Gastrocnemius medialis (tissue), 4 donors: ENCODE results near the gene F13A1. TPM values are rescaled to one million over a fixed set of nuclear protein-coding genes. Genes with fewer than 3 reads are reported as not detected.

ENCODE experiments used
- ATAC-seq, 2 donors: fragments of 150-250 bp; one replicate each; pipeline ENCODE4 v1.9.1; 2016
- DNase-seq, 2 donors: peaks; one replicate each; pipeline ENCODE4 v3.0.0-alpha.2; 2019
- H3K27ac ChIP-seq, 4 donors: fragments of 200-600 bp; sonication (generic); 1 replicate in 1 of 4; 2 replicates in 3 of 4; pipeline ENCODE4 v1.5.1; 2016 to 2018; ENCODE audit warnings: mild to moderate bottlenecking in 2 of 4, moderate library complexity in 1 of 4
- H3K27me3 ChIP-seq, 3 donors: fragments of 200-600 bp; sonication (generic) in 2 of 3; 1 replicate in 1 of 3; 2 replicates in 2 of 3; pipeline versions ENCODE4 v1.5.1 to v1.6.0; 2016 to 2019; ENCODE audit warnings: mild to moderate bottlenecking in 1 of 3, moderate library complexity in 1 of 3
- H3K36me3 ChIP-seq, 2 donors: fragments of 200-600 bp; sonication (generic) in 1 of 2; one replicate each; pipeline ENCODE4 v1.5.1; 2017 to 2018
- H3K4me1 ChIP-seq, 2 donors: fragments of 200-600 bp; sonication (generic) in 1 of 2; one replicate each; pipeline ENCODE4 v1.5.1; 2016 to 2017; ENCODE audit warnings: mild to moderate bottlenecking in 2 of 2
- H3K4me3 ChIP-seq, 4 donors: fragments of 200-600 bp; sonication (generic) in 3 of 4; 1 replicate in 1 of 4; 2 replicates in 3 of 4; pipeline ENCODE4 v1.5.1; 2016 to 2019; ENCODE audit warnings: mild to moderate bottlenecking in 2 of 4
- H3K9me3 ChIP-seq, 3 donors: fragments of 200-600 bp; sonication (generic) in 2 of 3; 1 replicate in 1 of 3; 2 replicates in 2 of 3; pipeline ENCODE4 v1.5.1; 2016 to 2019
- CTCF ChIP-seq, 5 experiments: fragments of 450-650 bp in 3 of 5; fragments of 200-600 bp in 2 of 5; sonication (generic) in 2 of 5; IDR thresholded peaks in 4 of 5; conservative IDR thresholded peaks in 1 of 5; 1 replicate in 4 of 5; 2 replicates in 1 of 5; pipeline ENCODE4 v1.5.1; 2016 to 2019; ENCODE audit warnings: antibody characterized with exemption in 5 of 5, mild to moderate bottlenecking in 3 of 5, moderate library complexity in 3 of 5
- POLR2A ChIP-seq, 2 donors: fragments of 450-650 bp; IDR thresholded peaks; one replicate each; pipeline ENCODE4 v1.6.1; 2017; ENCODE audit warnings: antibody characterized with exemption in 2 of 2, mild to moderate bottlenecking in 2 of 2, moderate library complexity in 2 of 2
- in situ Hi-C, 4 donors: fragments of 200-750 bp; cut with MboI; loops; one replicate each; pipeline versions ENCODE4 v1.15.0 to v1.8.0; 2017; ENCODE audit warnings: low sequenced_read_pairs in 4 of 4
- intact Hi-C: fragments of 100-400 bp; cut with DNase I; formaldehyde crosslinking; loops from one replicate; pipeline ENCODE4 v1.15.1; 2023; ENCODE audit warnings: low total_unique reads
- total RNA-seq, 4 donors: library from RNA; depleted of rRNA; stranded (reverse); fragments of >200 nt; gene quantifications; one replicate each; pipeline versions ENCODE4 v1.1.0 to v1.2.3, GENCODE V29; 2016

F13A1 gene
- total RNA-seq, 4 donors from 2014 or later: 19.9 to 61.1 (median 33.9) TPM

- no peak overlapping the region for H3K4me3 ChIP-seq
- ATAC-seq: no peak
- no peak overlapping the region for H3K27ac ChIP-seq
- in situ Hi-C loops: no loop called here
- no peaks in the 10 kb centered on the region for H3K4me1 ChIP-seq
- peaks cover 8 to 17% (median 11%) of the 10 kb centered on the region in 3 donors for H3K27me3 ChIP-seq
- no peaks in the 10 kb centered on the region for H3K36me3 ChIP-seq
- no peak for DNase-seq
- no peaks in the 10 kb centered on the region for H3K9me3 ChIP-seq
- TF ChIP-seq CTCF (IDR thresholded peaks at IDR 0.05 in 4 of 5, conservative IDR thresholded peaks at IDR 0.05 in 1 of 5) (no peak), POLR2A (IDR thresholded peaks at IDR 0.05) (no peak)
- intact Hi-C loops: no loop called here
Measured at GRCh38 chr6:6323352-6323751, 2.9 kb upstream of the F13A1 start.

- H3K27ac ChIP-seq: no peak overlapping the region
- TF ChIP-seq POLR2A (IDR thresholded peaks at IDR 0.05) (no peak), CTCF (IDR thresholded peaks at IDR 0.05 in 4 of 5, conservative IDR thresholded peaks at IDR 0.05 in 1 of 5) (no peak)
- no peak for DNase-seq
- peak overlapping the region in 1 of 4 donors; percentile 36 for H3K4me3 ChIP-seq
- in situ Hi-C loops: no loop called here
- no peaks in the 10 kb centered on the region for H3K36me3 ChIP-seq
- no peaks in the 10 kb centered on the region for H3K4me1 ChIP-seq
- H3K9me3 ChIP-seq: no peaks in the 10 kb centered on the region
- intact Hi-C loops: no loop called here
- no peak for ATAC-seq
- peaks cover 8 to 17% (median 11%) of the 10 kb centered on the region in 3 donors for H3K27me3 ChIP-seq
Measured at GRCh38 chr6:6320901-6321300, 439 bp upstream of the F13A1 start.

GRCh38 chr6:6317825-6318733 is 2.4 kb downstream of the F13A1 start:
- H3K27ac ChIP-seq: no peak overlapping the region
- DNase-seq (no peak), ATAC-seq (no peak)
- no peaks in the 10 kb centered on the region for H3K36me3 ChIP-seq
- intact Hi-C loops (no loop called here), in situ Hi-C loops (no loop called here)
- H3K27me3 ChIP-seq: peaks cover 8 to 17% (median 11%) of the 10 kb centered on the region in 3 donors
- no peak for TF ChIP-seq CTCF (IDR thresholded peaks at IDR 0.05 in 4 of 5, conservative IDR thresholded peaks at IDR 0.05 in 1 of 5)
- no peak for TF ChIP-seq POLR2A (IDR thresholded peaks at IDR 0.05)
- H3K9me3 ChIP-seq: no peaks in the 10 kb centered on the region
- no peaks in the 10 kb centered on the region for H3K4me1 ChIP-seq
- H3K4me3 ChIP-seq: peak overlapping the region in 1 of 4 donors; percentile 36

- intact Hi-C loops (no loop called here), in situ Hi-C loops (no loop called here)
- Histone ChIP-seq H3K36me3 (no peaks in the 10 kb centered on the region), H3K4me1 (no peaks in the 10 kb centered on the region), H3K4me3 (peak overlapping the region in 1 of 4 donors; percentile 36), H3K9me3 (no peaks in the 10 kb centered on the region), H3K27ac (no peak overlapping the region), H3K27me3 (peaks cover 8 to 17% (median 11%) of the 10 kb centered on the region in 3 donors)
- TF ChIP-seq CTCF (IDR thresholded peaks at IDR 0.05 in 4 of 5, conservative IDR thresholded peaks at IDR 0.05 in 1 of 5) (no peak), POLR2A (IDR thresholded peaks at IDR 0.05) (no peak)
- DNase-seq (no peak), ATAC-seq (no peak)
Measured at GRCh38 chr6:6317386-6317785, 3.1 kb downstream of the F13A1 start.
